Uterus (tissue), 4 donors: Measurements from ENCODE around the gene RER1. TPM values are rescaled to one million over a fixed set of nuclear protein-coding genes. Genes with fewer than 3 reads are reported as not detected.
A peak's percentile ranks its signal among the peaks of the same experiment; 100 is the strongest.

Source experiments
- DNase-seq, 2 donors: peaks; one replicate each; pipeline ENCODE4 v3.0.0-alpha.2; 2019 to 2020
- H3K27ac ChIP-seq, 2 donors: fragments of 200-600 bp; sonication (generic); 1 replicate in 1 of 2; 2 replicates in 1 of 2; pipeline ENCODE4 v1.5.1; 2016 to 2018
- H3K27me3 ChIP-seq, 2 donors: fragments of 200-600 bp; sonication (generic); one replicate each; pipeline ENCODE4 v1.5.1; 2018 to 2019; ENCODE audit warnings: control low read depth in 1 of 2
- H3K36me3 ChIP-seq, 2 donors: fragments of 200-600 bp; sonication (generic); one replicate each; pipeline ENCODE4 v1.5.1; 2019; ENCODE audit warnings: control low read depth in 1 of 2
- H3K4me1 ChIP-seq, 2 donors: fragments of 200-600 bp; sonication (generic); one replicate each; pipeline ENCODE4 v1.5.1; 2018 to 2019; ENCODE audit warnings: control low read depth in 1 of 2
- H3K4me3 ChIP-seq, 2 donors: fragments of 200-600 bp; sonication (generic); 1 replicate in 1 of 2; 2 replicates in 1 of 2; pipeline ENCODE4 v1.5.1; 2018 to 2019; ENCODE audit warnings: mild to moderate bottlenecking in 1 of 2
- H3K9me3 ChIP-seq, 2 donors: fragments of 200-600 bp; sonication (generic); one replicate each; pipeline ENCODE4 v1.5.1; 2019; ENCODE audit warnings: control low read depth in 1 of 2
- CTCF ChIP-seq, 4 experiments: fragments of 200-600 bp in 2 of 4; fragments of 450-650 bp in 2 of 4; sonication (generic) in 2 of 4; IDR thresholded peaks; one replicate each; pipeline ENCODE4 v1.5.1; 2016 to 2019; ENCODE audit warnings: antibody characterized with exemption in 4 of 4, mild to moderate bottlenecking in 2 of 4, moderate library complexity in 1 of 4
- POLR2A ChIP-seq, 2 donors: fragments of 450-650 bp; IDR thresholded peaks; one replicate each; pipeline ENCODE4 v1.6.1; 2016; ENCODE audit warnings: antibody characterized with exemption in 2 of 2, mild to moderate bottlenecking in 1 of 2, moderate library complexity in 1 of 2
- intact Hi-C: fragments of 100-400 bp; cut with DNase I; formaldehyde crosslinking; loops from one replicate; pipeline ENCODE4 v1.15.1; 2023; ENCODE audit warnings: low total_unique reads
- total RNA-seq, 4 donors: library from RNA; depleted of rRNA in 3 of 4; stranded (reverse); fragments of >200 nt in 3 of 4; gene quantifications; one replicate each; pipeline versions ENCODE4 v1.1.0 to v1.2.4, GENCODE V29; 2014 to 2023
- donor health status: DM: yes; HTN: yes; CAD: no.

Gene RER1
- total RNA-seq, 4 donors from 2014 or later = 34.1 to 105 (median 57.3) TPM

GRCh38 chr1:2389644-2390043, 2.0 kb upstream of the RER1 start:
- H3K4me1 ChIP-seq = peaks cover 0 to 7% of the 10 kb centered on the region in 2 donors
- no peaks in the 10 kb centered on the region for H3K27me3 ChIP-seq
- DNase-seq = no peak
- intact Hi-C loops = loop anchor here (10.0 kb wide), 1 partner anchor 75 kb away; no protein-coding TSS in a partner anchor
- H3K27ac ChIP-seq = no peak overlapping the region
- no peaks in the 10 kb centered on the region for H3K9me3 ChIP-seq
- TF ChIP-seq POLR2A (IDR thresholded peaks at IDR 0.05) (no peak), CTCF (IDR thresholded peaks at IDR 0.05) (no peak)
- H3K36me3 ChIP-seq = no peaks in the 10 kb centered on the region
- no peak overlapping the region for H3K4me3 ChIP-seq

- TF ChIP-seq POLR2A (IDR thresholded peaks at IDR 0.05) = no peak
- no peak for TF ChIP-seq CTCF (IDR thresholded peaks at IDR 0.05)
- H3K27ac ChIP-seq = peak overlapping the region; percentile 71 to 86
- peak overlapping the region; percentile 57 to 87 for H3K4me3 ChIP-seq
- intact Hi-C loops = no loop called here
- DNase-seq = peak in 1 of 2 donors; percentile 36
- no peaks in the 10 kb centered on the region for H3K36me3 ChIP-seq
- peaks cover 0 to 7% of the 10 kb centered on the region in 2 donors for H3K4me1 ChIP-seq
- no peaks in the 10 kb centered on the region for H3K9me3 ChIP-seq
- no peaks in the 10 kb centered on the region for H3K27me3 ChIP-seq
Observed at GRCh38 chr1:2391931-2392509, 379 bp downstream of the RER1 start.

- intact Hi-C loops = no loop called here
- peaks cover 0 to 7% of the 10 kb centered on the region in 2 donors for H3K4me1 ChIP-seq
- H3K9me3 ChIP-seq = no peaks in the 10 kb centered on the region
- H3K27ac ChIP-seq = peak overlapping the region in 1 of 2 donors; percentile 71
- peak overlapping the region; percentile 57 to 87 for H3K4me3 ChIP-seq
- no peaks in the 10 kb centered on the region for H3K27me3 ChIP-seq
- TF ChIP-seq CTCF (IDR thresholded peaks at IDR 0.05) (no peak), POLR2A (IDR thresholded peaks at IDR 0.05) (no peak)
- no peak for DNase-seq
- H3K36me3 ChIP-seq = no peaks in the 10 kb centered on the region
Observed at GRCh38 chr1:2392686-2393085, 1.0 kb downstream of the RER1 start.

- Histone ChIP-seq H3K36me3 (no peaks in the 10 kb centered on the region), H3K9me3 (no peaks in the 10 kb centered on the region), H3K27ac (no peak overlapping the region), H3K27me3 (no peaks in the 10 kb centered on the region), H3K4me3 (no peak overlapping the region), H3K4me1 (peaks cover 0 to 7% of the 10 kb centered on the region in 2 donors)
- DNase-seq = no peak
- TF ChIP-seq POLR2A (IDR thresholded peaks at IDR 0.05) (no peak), CTCF (IDR thresholded peaks at IDR 0.05) (no peak)
- intact Hi-C loops = no loop called here
Observed at GRCh38 chr1:2393471-2393877, 1.8 kb downstream of the RER1 start.

GRCh38 chr1:2394220-2394619, 2.6 kb downstream of the RER1 start:
- no peak overlapping the region for H3K4me3 ChIP-seq
- intact Hi-C loops = no loop called here
- DNase-seq = no peak
- H3K27me3 ChIP-seq = no peaks in the 10 kb centered on the region
- no peak for TF ChIP-seq CTCF (IDR thresholded peaks at IDR 0.05)
- TF ChIP-seq POLR2A (IDR thresholded peaks at IDR 0.05) = no peak
- H3K27ac ChIP-seq = no peak overlapping the region
- H3K9me3 ChIP-seq = no peaks in the 10 kb centered on the region
- peaks cover 0 to 7% of the 10 kb centered on the region in 2 donors for H3K4me1 ChIP-seq
- H3K36me3 ChIP-seq = no peaks in the 10 kb centered on the region
